Stimulated activated naive CD8-positive, alpha-beta T cell treated with anti-CD3 and anti-CD28 coated beads, Interleukin-15, amount 100 ng/mL, for 72 hours (primary cell): ENCODE data around the gene ZNF407.

Experiments used
- ATAC-seq: fragments of 150-1000 bp; cut with Tn5 transposase; 2 replicates; pipeline ENCODE4 v1.10.0; 2021; ENCODE audit warnings: mild to moderate bottlenecking, moderate library complexity
- DNase-seq, 2 donors: peaks; one replicate each; pipeline ENCODE4 v3.0.0; 2021 to 2022
- H3K27ac Mint-ChIP-seq, 2 donors: one replicate each; pipeline ENCODE4 v1.8.0; 2022; ENCODE audit warnings: mild to moderate bottlenecking in 2 of 2, mixed read lengths in 2 of 2, moderate library complexity in 2 of 2
- H3K27me3 Mint-ChIP-seq: one replicate; pipeline ENCODE4 v1.8.0; 2022; ENCODE audit warnings: mixed read lengths
- H3K4me1 Mint-ChIP-seq: one replicate; pipeline ENCODE4 v1.8.0; 2022; ENCODE audit warnings: mild to moderate bottlenecking, mixed read lengths
- H3K4me3 Mint-ChIP-seq, 2 donors: one replicate each; pipeline ENCODE4 v1.8.0; 2022; ENCODE audit warnings: mild to moderate bottlenecking in 2 of 2, mixed read lengths in 2 of 2, moderate library complexity in 1 of 2
- H3K9me3 Mint-ChIP-seq, 2 donors: one replicate each; pipeline ENCODE4 v1.8.0; 2022; ENCODE audit warnings: mixed read lengths in 2 of 2

The ZNF407 gene

GRCh38 chr18:74669136-74669798 lies 71.6 kb downstream of the ZNF407 start:
- ATAC-seq (no peak), DNase-seq (no peak)
- Mint-ChIP-seq H3K9me3 (no peaks in the 10 kb centered on the region), H3K27me3 (no peaks in the 10 kb centered on the region), H3K4me3 (no peak overlapping the region), H3K4me1 (no peaks in the 10 kb centered on the region), H3K27ac (peak overlapping the region; percentile 0 to 81)

GRCh38 chr18:74672371-74672770 lies 74.7 kb downstream of the ZNF407 start:
- H3K4me3 Mint-ChIP-seq: no peak overlapping the region
- no peak overlapping the region for H3K27ac Mint-ChIP-seq
- no peaks in the 10 kb centered on the region for H3K4me1 Mint-ChIP-seq
- H3K27me3 Mint-ChIP-seq: no peaks in the 10 kb centered on the region
- DNase-seq (no peak), ATAC-seq (no peak)
- peaks cover 5 to 7% of the 10 kb centered on the region in 2 donors for H3K9me3 Mint-ChIP-seq

GRCh38 chr18:74674487-74674886 lies 76.8 kb downstream of the ZNF407 start:
- peaks cover 9 to 13% of the 10 kb centered on the region in 2 donors for H3K9me3 Mint-ChIP-seq
- H3K4me1 Mint-ChIP-seq: peaks cover 5% of the 10 kb centered on the region
- no peak for DNase-seq
- H3K27ac Mint-ChIP-seq: peak overlapping the region in 1 of 2 donors; percentile 59
- H3K27me3 Mint-ChIP-seq: no peaks in the 10 kb centered on the region
- no peak overlapping the region for H3K4me3 Mint-ChIP-seq
- ATAC-seq: no peak

GRCh38 chr18:74679006-74679678 lies 81.5 kb downstream of the ZNF407 start:
- no peak for ATAC-seq
- H3K4me3 Mint-ChIP-seq: no peak overlapping the region

GRCh38 chr18:74679679-74680076 lies 82.0 kb downstream of the ZNF407 start:
- DNase-seq (no peak), ATAC-seq (no peak)
- peaks cover 9 to 13% of the 10 kb centered on the region in 2 donors for H3K9me3 Mint-ChIP-seq
- H3K4me1 Mint-ChIP-seq: peaks cover 10% of the 10 kb centered on the region
- no peak overlapping the region for H3K4me3 Mint-ChIP-seq
- peak overlapping the region in 1 of 2 donors; percentile 38 for H3K27ac Mint-ChIP-seq
- no peaks in the 10 kb centered on the region for H3K27me3 Mint-ChIP-seq

More at GRCh38 chr18:74679006-74679678, 81.5 kb downstream of the ZNF407 start:
- DNase-seq: no peak
- no peaks in the 10 kb centered on the region for H3K27me3 Mint-ChIP-seq
- peaks cover 9 to 13% of the 10 kb centered on the region in 2 donors for H3K9me3 Mint-ChIP-seq
- peaks cover 10% of the 10 kb centered on the region for H3K4me1 Mint-ChIP-seq
- peak overlapping the region in 1 of 2 donors; percentile 38 for H3K27ac Mint-ChIP-seq

GRCh38 chr18:74682141-74682990 lies 84.7 kb downstream of the ZNF407 start:
- Mint-ChIP-seq H3K27me3 (no peaks in the 10 kb centered on the region), H3K27ac (no peak overlapping the region), H3K4me3 (no peak overlapping the region), H3K4me1 (peaks cover 10% of the 10 kb centered on the region), H3K9me3 (peaks cover 4 to 6% of the 10 kb centered on the region in 2 donors)
- no peak for DNase-seq
- ATAC-seq: no peak

- Mint-ChIP-seq H3K9me3 (peaks cover 0 to 6% of the 10 kb centered on the region in 2 donors), H3K4me3 (no peak overlapping the region), H3K27ac (no peak overlapping the region), H3K4me1 (peaks cover 10% of the 10 kb centered on the region), H3K27me3 (no peaks in the 10 kb centered on the region)
- DNase-seq (no peak), ATAC-seq (no peak)
Observed at GRCh38 chr18:74682991-74683297, 85.3 kb downstream of the ZNF407 start.

- H3K9me3 Mint-ChIP-seq: peaks cover 0 to under 1% of the 10 kb centered on the region in 2 donors
- DNase-seq (no peak), ATAC-seq (no peak)
- H3K4me3 Mint-ChIP-seq: no peak overlapping the region
- H3K27ac Mint-ChIP-seq: no peak overlapping the region
- no peaks in the 10 kb centered on the region for H3K27me3 Mint-ChIP-seq
- H3K4me1 Mint-ChIP-seq: peaks cover 5% of the 10 kb centered on the region
Observed at GRCh38 chr18:74683573-74683972, 85.9 kb downstream of the ZNF407 start.

GRCh38 chr18:74689251-74689650 lies 91.6 kb downstream of the ZNF407 start:
- ATAC-seq: no peak
- H3K27ac Mint-ChIP-seq: no peak overlapping the region
- H3K4me1 Mint-ChIP-seq: peaks cover 8% of the 10 kb centered on the region
- no peak for DNase-seq
- no peaks in the 10 kb centered on the region for H3K27me3 Mint-ChIP-seq
- no peaks in the 10 kb centered on the region for H3K9me3 Mint-ChIP-seq
- H3K4me3 Mint-ChIP-seq: no peak overlapping the region

GRCh38 chr18:74692367-74693013 lies 94.8 kb downstream of the ZNF407 start:
- DNase-seq (no peak), ATAC-seq (no peak)
- Mint-ChIP-seq H3K9me3 (no peaks in the 10 kb centered on the region), H3K4me1 (peaks cover 8% of the 10 kb centered on the region), H3K27me3 (no peaks in the 10 kb centered on the region), H3K4me3 (no peak overlapping the region), H3K27ac (no peak overlapping the region)

- Mint-ChIP-seq H3K4me1 (peaks cover 8% of the 10 kb centered on the region), H3K9me3 (no peaks in the 10 kb centered on the region), H3K4me3 (no peak overlapping the region), H3K27ac (no peak overlapping the region), H3K27me3 (no peaks in the 10 kb centered on the region)
- DNase-seq (no peak), ATAC-seq (no peak)
Observed at GRCh38 chr18:74694436-74694835, 96.8 kb downstream of the ZNF407 start.

- no peak overlapping the region for H3K27ac Mint-ChIP-seq
- peaks cover 8% of the 10 kb centered on the region for H3K4me1 Mint-ChIP-seq
- no peak for ATAC-seq
- no peak for DNase-seq
- H3K9me3 Mint-ChIP-seq: no peaks in the 10 kb centered on the region
- H3K27me3 Mint-ChIP-seq: no peaks in the 10 kb centered on the region
- no peak overlapping the region for H3K4me3 Mint-ChIP-seq
Observed at GRCh38 chr18:74695170-74695569, 97.5 kb downstream of the ZNF407 start.

GRCh38 chr18:74698881-74699280 lies 101.2 kb downstream of the ZNF407 start:
- no peak overlapping the region for H3K27ac Mint-ChIP-seq
- H3K4me3 Mint-ChIP-seq: no peak overlapping the region
- H3K27me3 Mint-ChIP-seq: no peaks in the 10 kb centered on the region
- no peaks in the 10 kb centered on the region for H3K4me1 Mint-ChIP-seq
- H3K9me3 Mint-ChIP-seq: no peaks in the 10 kb centered on the region
- ATAC-seq (no peak), DNase-seq (no peak)

- Mint-ChIP-seq H3K9me3 (no peaks in the 10 kb centered on the region), H3K4me3 (no peak overlapping the region), H3K4me1 (no peaks in the 10 kb centered on the region), H3K27me3 (no peaks in the 10 kb centered on the region), H3K27ac (no peak overlapping the region)
- no peak for DNase-seq
- no peak for ATAC-seq
Observed at GRCh38 chr18:74699455-74699854, 101.8 kb downstream of the ZNF407 start.

- ATAC-seq (no peak), DNase-seq (no peak)
- H3K9me3 Mint-ChIP-seq: no peaks in the 10 kb centered on the region
- no peaks in the 10 kb centered on the region for H3K4me1 Mint-ChIP-seq
- no peak overlapping the region for H3K4me3 Mint-ChIP-seq
- H3K27me3 Mint-ChIP-seq: no peaks in the 10 kb centered on the region
- no peak overlapping the region for H3K27ac Mint-ChIP-seq
Observed at GRCh38 chr18:74702950-74703349, 105.3 kb downstream of the ZNF407 start.
